Activated T-cell treated with anti-CD3 and anti-CD28 coated beads, Interleukin-2, amount 50 U/mL, for 48 hours (primary cell): ENCODE data around the gene TPST2.
A peak's percentile ranks its signal among the peaks of the same experiment; 100 is the strongest.

Experiments
- DNase-seq, 2 experiments: peaks; one replicate each; pipeline ENCODE4 v3.0.0-alpha.2; 2020

Gene TPST2

GRCh38 chr22:26553056-26553752 is 36.7 kb downstream of the TPST2 start:
- no peak for DNase-seq

- DNase-seq: no peak
Measured at GRCh38 chr22:26552466-26552865, 37.5 kb downstream of the TPST2 start.

GRCh38 chr22:26551568-26551967 is 38.4 kb downstream of the TPST2 start:
- no peak for DNase-seq

- no peak for DNase-seq
Measured at GRCh38 chr22:26550498-26551033, 39.4 kb downstream of the TPST2 start.

DNA sequence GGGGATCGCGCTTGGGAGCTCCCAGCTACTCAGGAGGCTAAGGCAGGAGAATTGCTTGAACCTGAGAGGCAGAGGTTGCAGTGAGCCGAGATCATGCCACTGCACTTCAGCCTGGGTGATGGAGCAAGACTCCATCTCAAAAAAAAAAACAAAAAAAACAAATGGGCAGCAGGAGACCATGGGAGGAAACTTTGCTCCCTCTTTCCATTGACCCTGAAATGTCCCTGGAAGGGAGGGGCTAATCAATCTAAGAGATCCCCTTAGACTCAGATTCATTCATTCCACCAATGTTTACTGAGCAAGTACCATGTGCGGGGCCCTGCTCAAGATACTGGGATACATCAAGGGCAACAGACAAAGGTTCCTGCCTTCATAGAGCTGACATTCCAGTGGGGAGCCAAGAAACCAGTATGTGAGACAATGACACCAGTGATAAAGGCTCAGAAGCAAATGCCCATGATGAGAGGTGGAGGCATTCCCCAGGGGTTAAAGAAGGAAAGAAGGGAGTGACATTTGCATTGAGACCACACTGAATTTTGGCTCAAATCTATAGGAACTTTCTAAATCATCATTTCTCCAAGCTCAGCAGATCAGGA is 39.9 kb downstream of the TPST2 start:
- no peak for DNase-seq

- DNase-seq: no peak
Measured at GRCh38 chr22:26548984-26549383, 40.9 kb downstream of the TPST2 start.

GRCh38 chr22:26548303-26548702 is 41.6 kb downstream of the TPST2 start:
- DNase-seq: no peak

GRCh38 chr22:26547837-26548236 is 42.1 kb downstream of the TPST2 start:
- no peak for DNase-seq

GRCh38 chr22:26547426-26547825 is 42.5 kb downstream of the TPST2 start:
- DNase-seq: peak; percentile 44 to 56

- no peak for DNase-seq
Measured at GRCh38 chr22:26546282-26546681, 43.6 kb downstream of the TPST2 start.

DNA sequence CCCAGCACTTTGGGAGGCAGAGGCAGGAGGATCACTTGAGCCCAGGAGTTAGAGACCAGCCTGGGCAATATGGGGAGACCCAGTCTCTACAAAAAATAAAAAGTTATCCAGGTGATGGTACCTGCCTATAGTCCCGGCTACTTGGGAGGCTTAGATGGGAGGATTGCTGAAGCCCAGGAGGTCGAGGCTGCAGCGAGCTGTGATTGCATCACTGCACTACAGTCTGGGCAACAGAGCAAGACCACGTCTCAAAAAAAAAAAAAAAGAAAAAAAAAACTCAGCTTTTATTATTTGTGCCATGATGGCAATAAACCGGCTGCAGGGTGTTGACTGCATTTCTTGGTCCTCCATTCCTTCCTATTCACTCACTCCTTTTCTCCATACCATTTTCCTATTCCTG is 44.1 kb downstream of the TPST2 start:
- no peak for DNase-seq

DNA sequence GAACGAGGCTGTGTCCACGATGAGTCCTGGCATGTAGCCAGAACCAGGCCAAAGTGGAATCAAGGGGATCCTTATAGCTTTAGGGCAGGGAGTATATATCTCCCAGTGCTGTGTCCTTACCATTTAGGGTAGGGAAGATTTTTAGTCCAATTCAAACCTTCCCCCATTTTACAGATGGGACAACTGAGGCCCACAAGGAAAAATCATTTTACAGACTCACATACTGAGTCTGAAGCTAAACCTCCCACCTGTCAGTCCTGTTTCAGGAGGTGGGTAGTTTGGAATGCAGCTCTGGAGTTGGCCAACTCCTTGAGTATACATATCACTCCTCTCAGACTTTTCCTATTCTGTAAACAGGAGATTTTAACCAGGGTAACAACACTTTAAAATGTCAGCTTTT is 44.5 kb downstream of the TPST2 start:
- DNase-seq: no peak

DNA sequence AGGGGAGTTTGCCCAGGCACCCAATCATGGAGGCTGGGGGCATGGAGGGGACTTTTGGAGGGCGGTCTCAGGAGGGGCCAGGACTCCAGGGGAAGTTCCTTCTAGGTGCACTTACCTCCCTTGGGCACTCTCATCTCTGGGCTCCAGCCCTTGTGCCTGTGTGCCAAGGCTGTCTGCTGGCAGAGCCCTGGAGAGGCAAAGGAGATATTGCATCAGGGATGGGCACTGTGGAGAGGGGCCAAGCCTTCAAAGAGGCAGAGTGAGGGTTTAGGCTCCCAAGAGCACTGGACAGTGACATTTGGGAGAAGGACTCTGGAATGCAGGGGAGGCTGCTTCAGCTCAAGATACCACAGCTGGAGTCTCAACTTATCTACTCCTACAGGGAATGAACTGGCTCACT is 45.4 kb downstream of the TPST2 start:
- DNase-seq: no peak

- DNase-seq: no peak
Measured at GRCh38 chr22:26542831-26543230, 47.1 kb downstream of the TPST2 start.

DNA sequence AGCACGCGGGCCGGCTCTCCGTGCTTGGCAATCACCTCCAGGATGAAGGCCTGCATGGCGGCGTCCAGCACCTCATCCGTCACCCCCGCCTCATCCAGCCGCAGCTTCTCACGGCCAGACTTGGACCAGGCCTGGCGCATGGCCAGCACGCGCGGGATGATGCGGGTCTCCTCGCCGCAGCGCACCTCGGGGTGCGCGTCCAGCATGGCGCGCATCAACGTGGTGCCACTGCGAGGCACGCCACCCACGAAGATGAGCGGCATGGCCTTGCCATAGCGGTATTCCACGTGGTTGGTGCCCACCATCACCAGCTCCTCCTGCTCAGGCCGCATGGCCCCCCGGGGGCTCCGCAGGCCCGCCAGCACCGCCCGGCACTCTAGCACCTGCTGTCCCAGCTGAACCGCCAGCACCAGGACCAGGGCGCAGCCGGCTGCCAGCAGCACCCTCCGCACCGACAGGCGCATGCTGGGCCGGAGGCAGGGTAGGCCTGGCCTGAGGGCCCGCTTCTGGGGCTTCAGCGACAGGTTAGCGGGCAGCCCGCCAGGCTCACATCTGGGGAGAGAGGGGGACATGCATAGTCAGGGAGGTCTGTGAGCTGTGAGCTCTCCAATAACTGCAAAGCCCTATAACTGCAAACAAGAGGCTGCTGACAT is 48.6 kb downstream of the TPST2 start:
- no peak for DNase-seq

DNA sequence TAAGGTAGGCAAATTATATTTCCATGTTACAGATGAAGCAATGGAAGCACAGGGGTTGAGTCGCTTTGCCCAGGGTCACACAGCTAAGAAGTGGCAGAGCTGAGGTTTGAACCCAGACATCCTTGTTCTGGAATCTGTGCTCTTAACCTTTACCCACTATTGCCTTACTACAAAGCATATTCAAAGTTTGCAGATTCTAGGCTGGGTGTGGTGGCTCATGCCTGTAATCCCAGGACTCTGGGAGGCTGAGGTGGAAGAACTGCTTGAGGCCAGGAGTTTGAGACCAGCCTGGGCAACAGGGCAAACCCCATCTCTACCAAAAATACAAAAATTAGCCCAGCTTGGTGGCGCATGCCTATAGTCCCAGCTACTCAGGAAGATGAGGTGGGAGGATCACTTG is 49.8 kb downstream of the TPST2 start:
- DNase-seq: no peak

DNA sequence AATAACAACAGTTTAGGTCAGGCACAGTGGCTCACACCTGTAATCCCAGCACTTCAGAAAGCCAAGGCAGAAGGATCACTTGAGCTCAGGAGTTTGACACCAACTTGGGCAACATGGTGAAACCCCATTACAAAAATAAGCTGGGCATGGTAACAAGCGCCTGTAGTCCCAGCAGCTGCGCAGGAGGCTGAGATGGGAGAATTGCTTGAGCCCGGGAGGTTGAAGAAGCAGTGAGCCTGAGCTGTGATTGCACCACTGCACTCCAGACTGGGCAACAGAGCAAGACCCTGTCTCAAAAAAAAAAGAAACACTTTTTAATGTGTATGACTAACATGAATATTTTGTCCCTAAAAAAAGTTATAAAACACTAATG is 53.2 kb downstream of the TPST2 start:
- no peak for DNase-seq

GRCh38 chr22:26536056-26536761 is 53.7 kb downstream of the TPST2 start:
- DNase-seq: no peak

DNA sequence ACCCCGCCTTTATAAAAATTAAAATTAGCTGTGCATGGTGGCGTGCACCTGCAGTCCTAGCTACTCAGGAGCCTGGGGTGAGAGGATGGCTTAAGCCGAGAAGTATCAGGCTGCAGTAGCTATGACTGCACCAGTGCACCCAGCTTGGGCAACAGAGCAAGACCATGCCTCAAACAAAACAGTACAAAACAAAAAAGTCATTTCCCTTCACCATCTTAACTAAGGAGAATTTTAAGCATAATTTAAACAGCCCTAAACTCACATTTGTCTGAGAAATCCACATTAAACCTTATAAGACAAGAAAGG is 54.4 kb downstream of the TPST2 start:
- no peak for DNase-seq

- no peak for DNase-seq
Measured at GRCh38 chr22:26534874-26535602, 54.9 kb downstream of the TPST2 start.

DNA sequence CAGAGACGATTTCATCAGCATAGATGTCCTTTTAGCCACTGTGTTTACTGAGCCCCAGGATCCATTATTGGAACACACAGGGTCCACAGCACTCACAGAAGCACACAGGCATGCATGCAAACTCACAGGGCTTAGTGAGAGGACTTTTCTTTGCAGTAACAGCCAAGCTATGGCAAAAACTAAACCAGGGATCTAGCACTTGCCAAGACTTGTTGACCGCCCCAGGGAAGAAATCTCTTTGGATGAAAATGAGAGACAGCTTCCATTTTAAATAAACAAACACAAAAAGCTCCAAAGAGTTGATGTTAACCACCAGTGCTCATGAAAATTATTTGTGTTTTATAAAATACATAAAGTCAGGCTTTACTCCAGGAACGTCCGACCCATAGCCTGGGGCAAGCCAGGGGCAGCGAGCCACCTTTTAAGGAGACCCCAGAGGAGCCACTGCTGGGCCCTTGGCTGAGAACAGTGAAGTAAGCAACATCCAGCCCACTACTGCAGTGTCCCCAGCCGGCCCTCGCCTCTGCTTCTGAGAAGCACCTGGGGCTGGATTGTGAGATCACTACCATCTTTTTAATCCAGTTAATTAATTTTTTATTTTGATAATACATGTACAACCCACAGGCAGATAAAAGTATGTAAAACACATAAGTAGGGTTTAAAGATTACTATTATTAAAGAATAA is 55.6 kb downstream of the TPST2 start:
- DNase-seq: no peak

- DNase-seq: no peak
Measured at GRCh38 chr22:26529345-26529744, 60.6 kb downstream of the TPST2 start.
